NCI-H526 (cell line): Measurements from ENCODE around the gene DDHD1.
"Not testable (repeated sequence)": the region's sequence is repeated elsewhere in the genome, so short reads cannot be mapped to it uniquely, and the experiment has no call there.

ENCODE experiments used
- DNase-seq, 2 experiments: peaks; one replicate each; lab custom pipeline; 2025; lab: John Stamatoyannopoulos, UW

DDHD1 gene

GRCh38 chr14:53152887-53153701 is at the start of gene DDHD1:
Gene DDHD1 (minus strand): TSS chr14:53153323. CDS start chr14:53153098, 225 bp downstream.
- peak; percentile 67 to 90 for DNase-seq

- no peak for DNase-seq
These were observed 42.8 kb upstream of the DDHD1 start for GRCh38 chr14:53195949-53196348.

DNA sequence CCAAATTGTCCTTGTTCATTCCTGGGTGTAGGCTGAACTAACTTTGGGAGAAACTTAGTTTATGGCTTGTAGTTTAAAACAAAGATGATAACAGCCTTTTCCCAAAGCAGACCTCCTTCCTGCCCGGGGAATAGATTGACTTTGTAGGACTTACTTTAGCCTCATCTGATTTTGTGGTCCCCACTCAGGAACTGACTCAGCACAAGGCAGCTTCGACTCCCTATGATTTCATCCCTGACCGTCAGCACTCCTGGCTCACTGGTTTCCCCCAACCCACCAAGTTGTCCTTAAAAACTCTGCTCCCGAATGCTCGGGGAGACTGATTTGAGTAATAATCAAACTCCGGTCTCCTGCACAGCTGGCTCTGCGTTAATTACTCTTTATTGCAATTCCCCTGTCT is 40.1 kb upstream of the DDHD1 start:
- DNase-seq, result no peak

- DNase-seq, result no peak
These were observed 39.1 kb upstream of the DDHD1 start for GRCh38 chr14:53192052-53192760.

- no peak for DNase-seq
These were observed 37.8 kb upstream of the DDHD1 start for GRCh38 chr14:53190938-53191337.

DNA sequence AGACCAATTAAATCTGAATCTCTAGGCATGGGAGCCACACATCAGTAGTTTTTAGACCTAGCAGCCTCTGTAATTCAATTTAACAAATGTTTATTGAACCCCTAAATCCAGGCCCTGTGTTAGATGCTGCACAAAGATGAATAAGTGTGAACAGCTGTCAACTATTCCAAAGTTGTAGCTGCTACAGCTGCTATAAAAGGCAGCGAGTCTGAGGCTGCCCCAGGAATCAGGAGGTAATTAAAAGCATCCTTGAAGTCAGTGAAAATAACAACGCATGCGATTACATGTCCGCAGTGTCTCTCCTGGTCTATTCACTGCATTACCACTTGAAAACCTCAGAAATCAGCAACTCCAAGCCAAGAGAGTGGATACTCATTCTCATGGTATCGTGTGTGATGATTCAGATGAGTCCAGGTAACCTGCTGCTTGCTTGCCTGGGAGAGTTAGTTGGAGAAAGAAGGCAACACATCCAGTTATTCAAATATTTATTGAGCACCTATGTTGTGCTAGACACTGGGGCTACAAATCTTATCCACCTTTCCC is 34.9 kb upstream of the DDHD1 start:
- no peak for DNase-seq

DNA sequence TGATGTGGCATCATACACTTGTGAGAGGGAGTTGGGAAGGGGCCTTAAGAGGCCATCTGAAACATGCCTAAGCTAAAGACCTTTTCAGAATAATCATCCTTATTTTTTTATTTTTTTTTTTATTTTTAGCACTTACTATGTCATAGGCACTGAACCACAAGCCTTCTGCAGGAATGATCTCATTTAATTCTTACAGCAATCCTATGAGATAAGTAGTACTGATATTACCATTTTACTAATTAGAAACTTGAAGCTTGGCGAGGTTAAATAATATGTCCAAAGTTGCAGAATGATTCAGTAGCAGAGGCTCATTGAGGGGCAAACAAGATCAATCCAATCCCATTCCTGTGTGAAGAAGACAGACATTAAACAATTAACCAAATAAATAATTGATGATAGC is 33.4 kb upstream of the DDHD1 start:
- DNase-seq, result no peak

DNA sequence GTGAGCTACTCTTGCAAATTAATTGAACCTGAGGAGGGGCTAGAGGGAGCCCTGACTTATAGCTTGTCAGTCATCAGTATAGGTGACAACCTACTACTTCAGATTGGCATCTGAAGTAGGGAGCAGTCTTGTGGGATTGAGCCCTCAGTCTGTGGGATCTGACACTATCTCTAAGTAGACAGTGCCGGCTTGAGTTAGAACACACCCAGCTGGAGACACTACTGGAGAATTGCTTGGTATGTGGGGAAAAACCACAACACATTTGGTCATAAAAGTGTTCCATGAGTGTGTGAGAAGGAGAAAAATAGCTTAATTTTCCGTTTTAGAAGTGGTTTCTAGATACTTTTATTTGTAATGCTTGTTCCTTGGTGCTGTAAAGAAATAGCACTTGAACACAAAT is 30.5 kb upstream of the DDHD1 start:
- no peak for DNase-seq

DNA sequence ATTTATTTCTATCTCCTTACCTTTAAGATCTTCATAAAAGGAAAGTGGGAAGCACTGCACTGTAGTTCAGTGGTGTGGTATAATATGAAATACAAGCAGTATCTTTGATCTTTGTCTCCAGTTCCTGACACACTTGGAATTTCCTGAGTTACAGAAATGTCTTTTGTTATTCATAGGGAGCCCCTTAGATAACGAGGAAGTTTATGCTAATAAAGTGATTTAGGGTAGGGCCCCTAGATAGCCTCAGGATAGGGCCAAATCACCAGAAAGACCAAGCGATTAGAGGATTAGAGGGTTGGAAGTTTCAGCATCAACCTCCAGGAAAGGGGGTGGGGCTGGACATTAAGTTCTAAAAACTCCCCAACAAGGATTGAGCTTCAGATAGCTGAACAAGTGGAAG is 29.9 kb upstream of the DDHD1 start:
- no peak for DNase-seq

- DNase-seq, result not testable (repeated sequence)
These were observed 28.4 kb upstream of the DDHD1 start for GRCh38 chr14:53181463-53182081.

DNA sequence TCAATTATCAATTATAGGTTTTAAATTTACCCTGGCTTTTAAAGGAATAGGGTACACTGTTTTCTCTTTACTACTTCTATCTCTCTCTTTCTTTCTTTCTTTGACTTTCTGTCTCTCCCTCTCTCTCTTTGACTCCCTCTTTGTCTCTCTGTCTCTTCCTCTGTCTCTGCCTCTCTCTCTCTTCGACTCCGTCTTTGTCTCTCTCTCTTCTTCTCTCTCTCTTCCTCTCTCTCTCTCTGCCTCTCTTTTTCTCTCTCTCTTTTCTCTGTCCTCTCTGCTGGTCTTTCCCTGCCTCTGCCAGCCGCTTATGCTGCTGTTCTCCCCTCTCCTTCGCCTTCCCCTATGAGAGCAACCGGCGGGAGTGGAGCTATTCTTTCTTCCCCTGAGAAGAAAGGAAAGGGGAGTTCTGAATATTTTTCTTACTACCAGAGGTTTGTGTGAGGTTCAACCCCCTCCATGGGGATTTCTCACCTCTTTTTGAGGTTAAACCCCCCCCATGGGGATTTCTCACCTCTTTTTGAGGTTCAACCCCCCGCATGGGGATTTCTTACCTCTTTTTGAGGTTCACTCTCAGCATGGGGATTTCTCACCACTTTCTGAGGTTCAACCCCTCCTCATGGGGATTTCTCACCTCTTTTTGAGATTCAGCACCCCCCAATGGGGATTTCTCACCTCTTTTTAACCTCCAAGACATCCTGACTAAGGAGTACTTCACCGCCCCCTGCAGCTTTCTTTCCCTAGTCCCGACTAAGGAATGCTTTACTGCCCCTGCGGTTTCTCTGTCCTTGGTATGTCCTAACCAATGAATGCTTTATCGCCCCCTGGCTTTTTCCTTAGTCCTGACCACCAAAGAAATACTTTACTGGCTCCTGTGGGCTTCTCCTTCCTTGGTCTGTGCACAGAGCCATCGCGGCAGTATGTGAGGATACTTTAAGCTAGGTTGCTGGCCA is 27.4 kb upstream of the DDHD1 start:
- peak in 1 of 2 experiments; percentile 9 for DNase-seq

DNA sequence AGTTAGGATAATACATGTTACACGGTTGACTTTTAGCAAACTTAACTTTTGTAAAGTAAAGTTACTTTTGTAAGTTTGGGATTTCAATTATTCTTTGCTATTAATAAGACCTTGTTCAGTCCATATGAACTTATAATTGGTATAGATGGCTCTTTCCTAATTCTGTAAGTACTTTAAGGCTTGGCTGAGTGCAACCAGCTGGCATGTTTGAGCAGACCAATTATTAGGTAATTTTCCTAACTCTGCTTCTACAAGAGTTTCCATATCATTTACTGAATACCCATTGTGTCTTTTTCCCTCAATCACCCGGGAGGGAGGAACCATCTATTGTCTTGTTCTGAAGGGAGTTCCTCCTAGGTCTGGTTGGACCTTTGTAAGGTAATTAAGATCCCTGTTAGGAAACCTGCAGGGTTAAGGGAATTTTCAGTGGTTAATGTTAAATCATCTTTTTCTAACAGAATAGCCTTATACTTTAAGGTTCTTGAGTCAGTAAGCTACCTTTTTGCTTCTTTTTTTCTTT is 26.4 kb upstream of the DDHD1 start:
- DNase-seq, result not testable (repeated sequence)

GRCh38 chr14:53175375-53175774 is 22.3 kb upstream of the DDHD1 start:
- DNase-seq, result no peak

- no peak for DNase-seq
These were observed 21.8 kb upstream of the DDHD1 start for GRCh38 chr14:53174918-53175317.

DNA sequence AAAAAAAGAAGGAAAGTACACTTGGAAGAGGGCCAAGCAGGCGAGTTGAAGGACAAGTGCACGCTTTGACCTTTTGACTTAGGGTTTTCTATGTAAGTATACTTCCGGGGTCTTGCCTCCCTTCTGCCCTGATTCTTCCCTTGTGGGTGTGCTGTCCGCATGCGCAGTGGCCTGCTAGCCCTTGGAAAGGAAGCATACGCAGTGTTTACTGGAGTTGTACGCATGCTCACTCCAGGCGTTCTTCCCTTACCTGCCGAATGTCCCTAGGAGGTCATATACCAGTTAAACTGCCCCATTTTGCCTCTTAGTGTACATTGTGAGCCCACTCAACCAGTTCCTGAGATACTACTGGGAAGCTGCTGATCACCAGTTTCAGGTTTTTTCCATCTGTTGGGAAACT is 15.7 kb upstream of the DDHD1 start:
- DNase-seq, result no peak

GRCh38 chr14:53167602-53168328 is 14.6 kb upstream of the DDHD1 start:
- DNase-seq, result no peak

- peak in 1 of 2 experiments; percentile 3 for DNase-seq
These were observed 8.8 kb upstream of the DDHD1 start for GRCh38 chr14:53161758-53162435.

DNA sequence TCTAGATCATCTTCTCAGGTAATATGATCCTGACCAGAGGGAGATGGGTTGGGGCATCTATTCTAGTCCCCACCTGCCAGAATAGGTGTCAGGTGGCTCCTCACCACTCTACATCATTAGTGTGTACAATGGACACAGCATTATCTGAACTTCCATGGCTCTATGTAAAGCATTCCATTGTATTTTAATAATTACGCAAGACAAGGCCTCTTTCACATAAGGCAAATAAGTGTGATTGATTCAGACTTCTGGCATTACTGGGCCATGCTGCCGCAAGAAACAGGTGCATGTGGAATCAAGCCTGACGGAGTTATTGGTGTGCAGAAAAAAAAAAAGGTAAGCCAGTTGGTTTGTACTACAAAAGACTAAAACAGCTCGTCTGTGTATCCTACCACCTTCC is 3.1 kb upstream of the DDHD1 start:
- peak; percentile 91 to 95 for DNase-seq

- DNase-seq, result no peak
These were observed 584 bp upstream of the DDHD1 start for GRCh38 chr14:53153702-53154112.
